A549 treated with Hydrocortisone at 1 μM for 4 hours (cell line): ENCODE results near the gene HINT2. TPM values are rescaled to one million over a fixed set of nuclear protein-coding genes. Genes with fewer than 3 reads are reported as not detected.

Experiments used
- total RNA-seq: library from RNA; stranded (reverse); fragments of 200-300 nt; extraction: Qiagen RNA extraction; gene quantifications from 5 replicates; pipeline ENCODE4 v1.2.3, GENCODE V29; 2022

HINT2 gene
- 55.0 to 109 TPM (median 99.7 TPM) in 5 replicates for total RNA-seq

GRCh38 chr9:35814841-35815543 lies at the start of gene HINT2:
Gene HINT2 (minus strand): TSS chr9:35815042. CDS start chr9:35814979, 63 bp downstream.

GRCh38 chr9:35829084-35829763 lies 14.4 kb upstream of the HINT2 start, which contains the start of gene TMEM8B:
Gene TMEM8B (plus strand): TSS chr9:35829228. CDS start chr9:35829448, 220 bp downstream.

GRCh38 chr9:35828716-35829083 lies 13.9 kb upstream of the HINT2 start, which contains the start of gene FAM221B:
Gene FAM221B (minus strand): TSS chr9:35828732. CDS start chr9:35826161, 2,571 bp downstream.

GRCh38 chr9:35812025-35812602 lies 2.7 kb downstream of the HINT2 start, which contains the start of gene SPAG8:
Gene SPAG8 (minus strand): TSS chr9:35812262. CDS start chr9:35812147, 115 bp downstream.

GRCh38 chr9:35791297-35791921 lies 23.4 kb downstream of the HINT2 start, which contains the start of gene NPR2:
Gene NPR2 (plus strand): TSS chr9:35791591. CDS start chr9:35792409, 818 bp downstream.

Other genes with a start within 250 kb of the HINT2 start
- 25.3 to 29.8 TPM (median 28.8 TPM) in 5 replicates for gene TESK1, start 209.8 kb downstream of the HINT2 start, total RNA-seq
- gene CD72, start 196.6 kb downstream of the HINT2 start, total RNA-seq: 0.11 to 0.20 TPM (median 0.15 TPM) in 4 of 5 replicates, not detected in the other
- not detected in 5 replicates for gene SIT1, start 164.1 kb downstream of the HINT2 start, total RNA-seq
- 8.7 to 24.4 TPM (median 17.9 TPM) in 4 of 5 replicates, not detected in the other for gene RMRP, start 157.0 kb downstream of the HINT2 start, total RNA-seq
- 23.0 to 32.2 TPM (median 31.3 TPM) in 5 replicates for gene CCDC107, start 156.8 kb downstream of the HINT2 start, total RNA-seq
- 13.6 to 18.2 TPM (median 17.4 TPM) in 5 replicates for gene ARHGEF39, start 149.8 kb downstream of the HINT2 start, total RNA-seq
- 4.3 to 7.6 TPM (median 7.1 TPM) in 5 replicates for gene CA9, start 141.1 kb downstream of the HINT2 start, total RNA-seq
- 626 to 688 TPM (median 676 TPM) in 5 replicates for gene TPM2, start 125.1 kb downstream of the HINT2 start, total RNA-seq
- gene TLN1, start 82.8 kb downstream of the HINT2 start, total RNA-seq: 111 to 160 TPM (median 122 TPM) in 5 replicates
- gene CREB3, start 82.4 kb downstream of the HINT2 start, total RNA-seq: 55.6 to 64.0 TPM (median 57.5 TPM) in 5 replicates
- 31.2 to 37.5 TPM (median 35.7 TPM) in 5 replicates for gene GBA2, start 65.8 kb downstream of the HINT2 start, total RNA-seq
- 12.6 to 19.2 TPM (median 16.0 TPM) in 5 replicates for gene RGP1, start 65.8 kb downstream of the HINT2 start, total RNA-seq
- gene MSMP, start 60.8 kb downstream of the HINT2 start, total RNA-seq: 0.40 to 0.58 TPM in 2 of 5 replicates, not detected in the others
- gene NPR2, start 23.5 kb downstream of the HINT2 start, total RNA-seq: 3.8 to 6.9 TPM (median 5.4 TPM) in 5 replicates
- 0.27 to 0.49 TPM (median 0.35 TPM) in 5 replicates for gene SPAG8, start 2.8 kb downstream of the HINT2 start, total RNA-seq
- not detected in 5 replicates for gene FAM221B, start 13.7 kb upstream of the HINT2 start, total RNA-seq
- 2.6 to 4.0 TPM (median 3.3 TPM) in 5 replicates for gene TMEM8B, start 14.2 kb upstream of the HINT2 start, total RNA-seq
- gene OR13J1, start 55.4 kb upstream of the HINT2 start, total RNA-seq: not detected in 5 replicates
- gene HRCT1, start 91.2 kb upstream of the HINT2 start, total RNA-seq: 0.20 to 0.47 TPM (median 0.30 TPM) in 5 replicates
- gene SPAAR, start 94.4 kb upstream of the HINT2 start, total RNA-seq: 0.05 to 0.15 TPM (median 0.07 TPM) in 3 of 5 replicates, not detected in the others
- not detected in 5 replicates for gene OR2S2, start 143.1 kb upstream of the HINT2 start, total RNA-seq
- gene RECK, start 221.9 kb upstream of the HINT2 start, total RNA-seq: 5.5 to 6.3 TPM (median 6.0 TPM) in 5 replicates